GM18520 (cell line): ENCODE measurements around the gene EEFSEC.

ENCODE experiments used
- ATAC-seq: cut with Tn5 transposase; IDR thresholded peaks from one replicate; pipeline ENCODE4 v1.9.1; 2021; ENCODE audit not compliant: unreplicated experiment

Gene EEFSEC

DNA sequence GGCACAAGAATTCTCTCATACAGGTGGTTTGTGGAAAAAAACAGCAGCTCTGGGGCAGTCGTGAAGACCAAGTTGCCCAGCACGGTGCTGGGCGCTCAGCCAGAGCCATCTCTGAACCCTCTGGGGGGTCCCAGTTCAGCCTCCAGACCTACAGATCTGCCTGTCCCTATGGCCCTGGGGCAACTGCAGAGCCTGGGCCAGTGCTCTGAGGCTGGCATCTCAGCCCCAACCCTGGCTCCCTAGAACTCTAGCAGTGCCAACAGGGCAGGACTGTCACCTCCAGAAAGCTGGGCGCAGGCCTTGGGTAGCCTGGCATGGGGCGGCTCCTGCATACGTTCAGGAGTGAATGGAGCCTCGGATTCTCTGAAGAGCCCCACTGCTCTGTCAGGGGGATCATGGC, 268.7 kb downstream of the EEFSEC start:
- ATAC-seq, result no peak

- no peak for ATAC-seq
These were observed 269.7 kb downstream of the EEFSEC start for GRCh38 chr3:128422762-128423524.

DNA sequence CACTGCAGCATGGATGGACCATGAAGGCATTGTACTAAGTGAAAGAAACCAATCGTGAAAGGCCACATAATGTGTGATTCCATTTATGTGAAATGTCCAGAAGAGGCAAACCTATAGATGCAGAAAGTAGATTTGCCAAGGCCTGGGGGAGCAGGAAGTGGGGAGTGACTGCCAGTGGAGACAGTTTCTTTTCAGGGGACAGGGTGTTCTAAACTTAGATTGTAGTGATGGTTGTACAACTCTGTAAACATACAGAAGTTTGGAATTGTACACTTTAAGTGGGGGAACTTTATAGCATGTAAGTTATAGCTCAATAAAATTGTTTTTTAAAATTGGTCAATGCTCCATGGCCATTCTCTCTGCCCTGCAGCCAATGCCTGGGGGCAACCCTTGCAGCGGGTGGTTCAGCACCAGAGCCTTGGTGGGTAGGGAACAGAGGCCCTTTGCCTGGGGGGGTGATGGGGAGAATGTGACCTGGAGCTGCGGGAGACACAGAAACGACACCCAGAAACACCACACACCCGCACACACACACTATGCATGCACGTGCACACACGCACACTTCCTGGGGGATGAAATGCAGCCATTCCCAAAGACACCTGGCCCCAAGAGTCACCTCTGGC, 270.4 kb downstream of the EEFSEC start:
- ATAC-seq, result no peak

DNA sequence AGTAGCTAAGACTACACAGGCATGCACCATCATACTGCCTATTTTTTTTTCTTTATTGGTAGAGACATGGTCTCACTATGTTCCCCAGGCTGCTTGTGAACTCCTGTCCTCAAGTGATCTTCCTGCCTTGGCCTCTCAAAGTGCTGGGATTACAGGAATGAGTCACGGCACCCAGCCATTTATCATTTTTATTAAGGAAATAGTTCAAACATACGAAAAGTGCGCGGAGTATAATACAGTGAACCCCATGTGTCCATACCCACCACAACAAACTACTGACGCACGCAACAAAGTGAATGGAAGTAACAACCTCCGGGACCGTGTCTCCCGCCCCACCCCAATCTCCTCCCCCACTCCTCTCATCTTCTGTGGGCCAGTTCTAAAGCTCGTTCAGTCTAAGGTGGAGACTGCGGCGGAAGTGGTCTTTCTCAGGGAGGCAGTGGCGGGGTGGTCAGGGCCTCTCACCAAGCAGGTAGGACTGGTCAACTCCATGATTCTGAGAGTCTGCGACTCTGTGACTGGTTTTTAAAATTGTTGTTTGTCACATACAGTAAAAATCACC, 271.3 kb downstream of the EEFSEC start:
- no peak for ATAC-seq

DNA sequence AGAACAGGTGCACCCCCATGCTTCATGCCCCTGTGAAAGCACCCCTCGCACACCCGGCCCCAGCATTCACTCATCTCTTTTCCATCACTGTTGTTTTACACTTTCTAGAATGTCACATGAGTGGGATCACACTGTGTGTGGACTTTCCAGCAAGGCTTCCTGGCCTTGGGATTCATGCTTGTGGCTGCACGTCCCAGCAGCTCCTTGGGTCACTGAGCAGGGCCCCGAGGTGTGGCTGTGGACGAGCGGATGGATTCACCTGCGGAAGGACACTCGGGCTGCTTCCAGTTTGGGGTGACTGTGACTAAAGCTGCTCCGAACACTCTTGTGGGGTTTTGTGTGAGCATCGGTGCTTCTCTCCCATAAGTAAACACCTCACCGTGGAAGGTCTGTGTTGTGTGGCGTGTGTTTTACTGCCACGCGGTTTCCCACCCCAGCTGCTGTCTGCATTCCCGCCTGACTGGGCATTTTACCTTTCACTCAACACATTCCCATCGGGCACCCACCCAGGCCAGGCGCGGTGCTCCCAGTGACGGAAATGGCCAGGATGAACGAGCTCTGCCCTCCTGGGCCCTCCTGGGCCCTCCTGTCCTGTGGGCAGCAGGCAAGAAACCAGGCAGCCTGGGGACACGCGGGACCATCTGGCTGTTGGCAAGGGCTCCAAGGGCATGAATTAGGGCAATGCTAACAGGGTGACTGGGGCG, 272.0 kb downstream of the EEFSEC start:
- no peak for ATAC-seq

DNA sequence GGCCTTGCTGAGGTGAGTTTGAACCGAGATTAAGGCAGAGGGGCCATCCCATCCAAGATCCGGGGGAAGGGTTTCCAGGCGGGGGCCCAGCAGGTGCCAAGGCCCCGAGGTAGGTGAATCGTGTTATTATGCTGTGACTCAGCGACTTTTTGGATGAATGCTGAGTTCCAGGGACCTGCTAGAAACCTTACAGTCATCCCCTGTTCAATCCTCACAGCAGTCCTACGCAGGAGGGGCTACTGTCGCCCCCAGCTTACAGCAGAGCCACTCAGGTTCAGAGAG, 272.5 kb downstream of the EEFSEC start:
- no peak for ATAC-seq

DNA sequence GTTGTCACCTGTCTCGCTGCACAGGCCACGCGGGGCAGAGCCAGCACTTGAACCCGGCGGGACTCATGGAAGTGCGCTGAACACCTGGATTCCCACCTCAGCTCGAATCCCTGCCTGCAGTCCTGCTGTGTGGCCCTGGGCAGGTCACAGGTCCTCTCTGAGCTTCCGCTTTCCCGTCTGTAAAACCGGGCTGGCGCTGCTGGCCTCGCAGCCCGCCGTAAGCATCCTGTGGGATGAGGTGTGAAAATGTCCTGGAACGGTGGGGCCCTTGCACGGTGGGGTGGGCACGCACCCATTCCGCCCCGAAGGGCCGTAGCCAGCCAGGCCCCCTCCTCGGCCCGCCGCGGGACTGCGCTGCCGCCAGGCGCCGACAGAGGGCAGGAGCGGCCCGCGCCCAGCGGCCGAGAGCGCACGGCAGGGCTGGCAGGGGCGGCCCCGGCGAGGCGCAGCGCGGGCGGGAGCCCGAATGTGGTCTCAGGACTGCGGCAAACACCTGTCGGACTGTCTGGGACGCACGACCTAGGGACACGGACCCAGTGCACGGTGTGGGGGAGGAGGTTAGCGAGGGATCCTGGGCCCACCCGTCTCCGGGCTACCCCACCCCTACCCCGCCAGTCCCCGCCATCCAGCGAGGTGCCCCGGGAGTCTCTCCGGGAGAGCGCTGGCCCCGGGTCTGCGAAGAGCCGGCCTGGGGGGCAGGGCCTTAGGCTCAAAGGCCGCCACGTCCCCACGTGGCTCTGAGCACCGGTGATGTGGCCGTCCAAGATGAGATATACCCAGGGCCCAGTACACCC, 273.0 kb downstream of the EEFSEC start:
- ATAC-seq, result peak; percentile 50

DNA sequence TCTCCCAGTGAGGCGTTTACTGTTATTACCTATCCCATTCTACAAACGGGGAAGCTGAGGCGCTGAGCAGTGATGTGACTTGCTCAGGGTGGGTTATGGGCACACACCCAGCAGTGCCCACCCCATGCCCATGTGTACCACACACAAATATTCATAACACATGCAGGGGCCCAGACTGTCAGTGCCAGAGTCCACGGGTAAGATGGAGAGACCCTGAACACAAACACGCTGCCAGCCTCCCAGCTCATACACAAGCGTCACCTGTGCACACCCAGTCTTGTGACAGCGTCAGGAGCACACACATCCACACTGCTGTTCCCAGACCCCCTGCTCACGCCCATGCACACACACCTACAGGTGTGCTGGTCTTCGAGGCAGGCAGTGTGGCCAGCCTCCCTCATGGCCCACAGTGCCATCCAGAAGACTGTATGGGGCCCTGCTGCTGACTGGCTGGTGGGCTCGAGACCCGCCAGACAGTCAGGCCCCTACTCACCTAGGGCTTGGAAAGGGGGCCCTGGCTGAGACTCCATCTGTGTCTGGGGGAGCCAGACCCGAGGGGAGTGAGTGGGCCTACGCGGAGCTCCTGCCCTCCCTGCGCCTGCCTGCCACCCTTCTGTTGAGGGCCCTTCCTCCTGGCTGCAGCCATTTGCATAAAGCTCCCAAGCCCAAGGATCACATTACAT, 274.0 kb downstream of the EEFSEC start:
- no peak for ATAC-seq

DNA sequence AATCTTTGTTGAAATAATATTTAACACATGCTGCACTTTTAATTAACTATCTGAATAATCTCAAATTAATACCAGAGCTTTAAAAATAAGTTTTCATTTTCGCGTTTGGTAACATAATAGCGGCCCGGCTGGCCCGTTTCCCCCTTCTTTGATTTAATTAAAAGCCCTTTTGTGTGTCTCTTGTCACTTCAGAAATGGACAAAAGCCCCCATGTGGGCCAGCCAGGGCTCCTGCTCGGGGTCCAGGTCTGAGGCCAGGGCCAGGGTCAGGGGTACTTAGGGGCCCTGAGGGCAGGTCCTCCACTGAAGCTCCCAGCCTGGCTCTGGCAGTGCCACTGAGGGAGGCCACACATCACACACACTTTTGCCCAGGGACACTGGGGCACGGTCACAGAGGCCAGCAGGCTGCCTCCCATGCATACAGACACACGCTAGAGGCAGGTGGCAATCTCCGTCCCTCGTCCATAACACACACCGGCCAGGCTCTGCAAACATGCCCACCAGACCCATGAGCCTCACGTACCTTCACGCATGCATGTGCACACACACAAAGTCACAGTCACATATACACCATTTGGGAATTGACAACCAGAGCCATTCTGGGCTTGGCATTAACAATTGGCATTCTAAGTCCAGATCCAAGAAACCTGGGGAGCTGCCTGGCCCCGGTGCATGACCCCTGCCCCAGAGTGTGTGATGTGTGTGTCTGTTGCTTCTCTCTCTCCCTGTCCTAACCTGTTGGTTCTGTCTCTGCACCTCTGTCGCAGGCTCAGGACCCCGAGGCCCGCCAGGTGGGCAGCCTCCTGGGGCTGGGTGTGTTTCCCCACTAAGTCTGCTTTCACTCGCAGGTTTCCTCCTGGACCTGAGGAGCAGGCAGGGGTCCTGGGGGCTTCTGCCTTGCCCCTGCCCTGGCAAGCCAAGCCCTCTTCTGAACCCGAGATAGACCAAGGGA, 274.9 kb downstream of the EEFSEC start:
- ATAC-seq, result no peak

DNA sequence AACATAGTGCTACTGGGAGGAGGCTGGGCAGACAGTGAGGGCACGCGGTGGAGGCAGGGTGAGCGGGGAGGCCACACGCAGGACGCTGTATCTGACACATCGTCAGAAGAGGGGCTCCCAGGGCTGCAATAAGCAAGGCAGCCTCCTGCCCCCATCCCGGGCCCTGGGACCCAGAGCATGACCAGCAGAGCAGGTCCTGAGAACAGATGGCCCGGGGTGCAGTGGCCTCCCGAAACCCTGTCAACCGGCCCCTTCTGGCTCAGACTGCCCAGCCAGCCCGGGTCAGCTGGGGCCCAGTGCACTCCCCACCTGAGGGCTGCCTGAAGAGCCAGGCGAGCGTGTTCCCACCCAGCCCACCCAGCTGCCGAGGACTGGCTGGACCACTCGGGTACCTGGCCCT, 276.0 kb downstream of the EEFSEC start:
- no peak for ATAC-seq

DNA sequence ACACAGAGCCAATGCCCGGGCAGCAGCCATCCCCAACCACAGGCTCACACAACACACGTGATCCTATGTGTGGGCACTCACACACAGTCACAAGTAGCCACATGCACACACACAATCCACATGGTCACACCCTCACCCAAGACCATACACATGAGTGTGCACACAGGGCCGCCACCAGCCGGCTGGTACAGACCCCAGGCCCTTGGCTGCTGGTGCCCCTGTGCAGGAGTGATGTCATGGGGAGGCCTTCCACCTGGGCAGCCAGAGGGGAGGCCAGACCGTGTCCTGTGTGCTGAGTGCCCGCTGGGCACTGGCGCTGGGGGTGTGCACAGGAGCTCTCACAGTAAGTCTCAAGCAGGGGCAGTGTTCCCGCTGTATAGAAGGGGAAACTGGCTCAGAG, 276.5 kb downstream of the EEFSEC start:
- ATAC-seq, result no peak

DNA sequence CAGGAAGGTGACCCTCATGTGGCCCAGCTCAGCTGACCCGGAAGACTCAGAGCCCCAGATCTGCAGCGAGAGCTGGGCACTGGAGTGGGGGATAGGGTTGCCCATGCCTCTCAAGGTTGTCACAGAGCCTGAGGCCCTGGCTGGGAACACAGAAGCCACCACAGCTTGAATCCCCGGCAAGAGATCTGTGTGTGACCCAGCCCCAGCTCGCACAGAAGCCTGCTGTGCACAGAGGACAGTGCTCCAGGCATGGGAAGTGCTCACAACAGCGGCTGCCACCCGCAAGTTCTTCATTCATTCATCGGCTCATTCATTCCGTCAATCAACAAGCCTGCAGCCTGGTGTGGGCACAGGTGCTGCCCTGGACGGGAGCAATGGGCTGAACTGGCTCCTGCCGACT, 277.0 kb downstream of the EEFSEC start:
- ATAC-seq, result no peak

DNA sequence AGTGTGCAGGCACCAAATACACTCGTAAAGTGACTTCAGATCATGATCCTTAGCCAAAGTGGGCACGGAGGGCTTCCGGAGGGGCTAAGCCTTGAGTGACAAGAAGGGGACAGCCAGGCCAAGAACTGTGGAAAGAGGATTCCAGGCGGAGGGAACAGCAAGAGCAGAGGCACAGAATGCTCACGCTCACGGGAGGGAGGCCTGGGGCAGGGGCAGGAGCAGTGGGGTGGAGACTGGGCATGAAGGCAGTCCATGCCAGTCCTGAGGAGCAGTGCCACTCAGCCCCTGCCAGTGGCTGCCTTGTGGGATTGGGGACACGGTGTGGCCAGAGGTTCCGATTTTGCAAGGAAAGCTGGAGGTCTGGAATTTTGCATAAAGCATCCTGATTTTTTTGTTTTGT, 277.4 kb downstream of the EEFSEC start:
- ATAC-seq, result no peak

GRCh38 chr3:128431803-128432300, 278.6 kb downstream of the EEFSEC start:
- ATAC-seq, result no peak

DNA sequence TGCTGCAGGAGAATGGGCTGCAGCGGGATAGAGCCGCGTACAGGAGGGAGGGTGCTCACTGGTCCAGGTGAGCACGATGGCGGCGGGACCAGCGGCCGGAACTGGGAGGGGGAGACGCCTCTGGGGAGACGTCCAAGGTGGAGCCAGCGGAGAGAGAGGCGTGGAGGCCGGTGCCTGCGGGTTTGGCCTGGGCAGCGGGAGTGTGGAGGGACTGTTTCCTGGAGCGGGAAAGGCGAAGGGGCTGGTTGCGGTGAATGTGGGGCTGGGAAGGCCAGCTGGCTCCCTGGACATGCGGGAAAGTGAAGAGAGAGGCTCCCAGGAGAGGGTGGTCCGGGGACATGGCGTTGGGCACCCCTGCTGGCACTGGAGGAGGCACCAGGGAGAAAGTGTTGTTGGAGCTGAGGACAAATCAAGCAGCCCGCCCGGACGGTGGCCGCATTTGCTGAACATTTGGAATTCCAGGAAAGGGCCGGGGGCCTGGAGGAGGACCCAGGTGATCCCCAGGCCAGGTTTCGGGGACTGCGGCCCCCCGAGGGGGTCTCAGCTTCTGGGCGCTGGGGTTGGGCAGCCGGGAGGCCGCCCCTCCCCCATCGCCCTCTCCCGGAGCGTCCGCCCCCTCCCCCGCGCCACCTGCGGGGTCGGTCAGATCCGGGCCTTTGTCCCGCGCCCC, 279.2 kb downstream of the EEFSEC start:
- no peak for ATAC-seq

GRCh38 chr3:128432971-128433836, 279.9 kb downstream of the EEFSEC start:
- no peak for ATAC-seq

- ATAC-seq, result no peak
These were observed 280.5 kb downstream of the EEFSEC start for GRCh38 chr3:128433837-128434165.

DNA sequence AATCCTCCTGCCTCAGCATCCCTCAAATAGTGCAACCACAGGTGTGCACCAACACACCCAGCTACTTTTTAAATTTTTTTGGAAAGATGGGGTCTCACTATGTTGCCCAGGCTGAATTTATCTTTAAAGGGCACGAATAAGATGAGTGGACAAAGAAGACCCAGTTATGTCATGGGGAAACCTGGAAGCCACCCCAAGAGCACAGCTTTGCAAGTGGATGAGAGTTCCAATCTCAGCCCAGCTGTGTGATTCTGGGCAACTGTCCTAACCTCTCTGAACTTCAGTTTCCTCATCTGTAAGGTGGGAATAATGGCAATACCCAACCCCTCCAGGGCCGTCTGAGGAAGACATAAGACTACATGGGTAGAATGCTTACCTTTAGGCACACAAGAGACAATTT, 281.2 kb downstream of the EEFSEC start:
- ATAC-seq, result no peak
